Activated T-cell treated with anti-CD3 and anti-CD28 coated beads for 4 hours (primary cell): Measurements from ENCODE around the gene DARS1.

Experiments
- DNase-seq: peaks from one replicate; pipeline ENCODE4 v3.0.0-alpha.2; 2020

DARS1 gene

GRCh38 chr2:135985018-135985825, at the start of gene DARS1:
Gene DARS1, minus strand, starts transcription at chr2:135985626. Its CDS starts 158 bp downstream, at chr2:135985468.
- peak; percentile 68 for DNase-seq

GRCh38 chr2:136034629-136035028, 49.2 kb upstream of the DARS1 start:
- DNase-seq: no peak

GRCh38 chr2:136032817-136033535, 47.5 kb upstream of the DARS1 start:
- DNase-seq: no peak

- DNase-seq: no peak
These were observed 46.8 kb upstream of the DARS1 start for GRCh38 chr2:136032192-136032591.

GRCh38 chr2:136031711-136032110, 46.3 kb upstream of the DARS1 start:
- DNase-seq: no peak

- DNase-seq: no peak
These were observed 45.0 kb upstream of the DARS1 start for GRCh38 chr2:136030406-136030805.

- DNase-seq: no peak
These were observed 43.7 kb upstream of the DARS1 start for GRCh38 chr2:136029149-136029548.

- no peak for DNase-seq
These were observed 42.6 kb upstream of the DARS1 start for GRCh38 chr2:136028001-136028400.

GRCh38 chr2:136027112-136027511, 41.7 kb upstream of the DARS1 start:
- DNase-seq: no peak

GRCh38 chr2:136025057-136025973, 39.9 kb upstream of the DARS1 start:
- no peak for DNase-seq

- no peak for DNase-seq
These were observed 39.2 kb upstream of the DARS1 start for GRCh38 chr2:136024616-136025015.

GRCh38 chr2:136024185-136024584, 38.8 kb upstream of the DARS1 start:
- DNase-seq: no peak

GRCh38 chr2:136023416-136023815, 38.0 kb upstream of the DARS1 start:
- no peak for DNase-seq

GRCh38 chr2:136022396-136023146, 37.1 kb upstream of the DARS1 start:
- no peak for DNase-seq

GRCh38 chr2:136021976-136022375, 36.5 kb upstream of the DARS1 start:
- no peak for DNase-seq

- no peak for DNase-seq
These were observed 36.0 kb upstream of the DARS1 start for GRCh38 chr2:136021406-136021805.

- no peak for DNase-seq
These were observed 35.4 kb upstream of the DARS1 start for GRCh38 chr2:136020831-136021230.

- no peak for DNase-seq
These were observed 34.4 kb upstream of the DARS1 start for GRCh38 chr2:136019825-136020224.

- no peak for DNase-seq
These were observed 33.9 kb upstream of the DARS1 start for GRCh38 chr2:136019306-136019705.

GRCh38 chr2:136017786-136018185, 32.4 kb upstream of the DARS1 start:
- DNase-seq: no peak

GRCh38 chr2:136016836-136017235, 31.4 kb upstream of the DARS1 start:
- no peak for DNase-seq

GRCh38 chr2:136016427-136016826, 31.0 kb upstream of the DARS1 start:
- DNase-seq: no peak
